Activated CD8-positive, alpha-beta T cell treated with anti-CD3 and anti-CD28 coated beads, Interleukin-2, amount 10 ng/mL, durations not matched to agents 7 days and 5 days (primary cell): ENCODE results near the gene NMNAT2. TPM values are rescaled to one million over a fixed set of nuclear protein-coding genes. Genes with fewer than 3 reads are reported as not detected.

ENCODE experiments used
- ATAC-seq: fragments of 150-1000 bp; cut with Tn5 transposase; one replicate; pipeline ENCODE4 v1.10.0; 2021; ENCODE audit warnings: moderate library complexity
- CTCF ChIA-PET: fragments of 350-600 bp; sonication (Branson Sonifier 250); formaldehyde crosslinking; loops from one replicate; lab custom pipeline; 2021; ENCODE audit warnings: antibody characterized with exemption; lab: Charles Lee
- POLR2A ChIA-PET: fragments of 350-600 bp; sonication (Branson Sonifier 250); formaldehyde crosslinking; loops from one replicate; lab custom pipeline; 2021; ENCODE audit warnings: antibody characterized with exemption; lab: Charles Lee
- DNase-seq: peaks from one replicate; pipeline ENCODE4 v3.0.0-alpha.2; 2020
- H3K27ac Mint-ChIP-seq: one replicate; pipeline ENCODE4 v1.8.0; 2021; ENCODE audit warnings: mild to moderate bottlenecking, mixed read lengths
- H3K27me3 Mint-ChIP-seq: one replicate; pipeline ENCODE4 v1.8.0; 2021; ENCODE audit warnings: low read depth, mixed read lengths
- H3K36me3 Mint-ChIP-seq: one replicate; pipeline ENCODE4 v1.8.0; 2021; ENCODE audit warnings: low read depth, mixed read lengths
- H3K4me1 Mint-ChIP-seq: one replicate; pipeline ENCODE4 v1.8.0; 2021; ENCODE audit warnings: low read depth, mixed read lengths
- H3K4me3 Mint-ChIP-seq: one replicate; pipeline ENCODE4 v1.8.0; 2021; ENCODE audit warnings: mild to moderate bottlenecking, mixed read lengths
- H3K9me3 Mint-ChIP-seq: one replicate; pipeline ENCODE4 v1.8.0; 2022; ENCODE audit warnings: mixed read lengths; ENCODE audit not compliant: insufficient read depth
- total RNA-seq, 2 experiments: library from RNA; stranded (reverse); gene quantifications; one replicate each; pipeline ENCODE4 v1.2.3, GENCODE V29; 2021

NMNAT2 gene
- total RNA-seq, 2 experiments from 2014 or later, result not detected

GRCh38 chr1:183385340-183386144, 32.6 kb downstream of the NMNAT2 start:
- no peak overlapping the region for H3K27ac Mint-ChIP-seq
- DNase-seq (no peak), ATAC-seq (no peak)
- H3K4me3 Mint-ChIP-seq, result no peak overlapping the region
- no peaks in the 10 kb centered on the region for H3K36me3 Mint-ChIP-seq
- ChIA-PET CTCF (no interaction called here), POLR2A (no interaction called here)
- H3K4me1 Mint-ChIP-seq, result no peaks in the 10 kb centered on the region
- H3K27me3 Mint-ChIP-seq, result peaks cover 27% of the 10 kb centered on the region
- no peaks in the 10 kb centered on the region for H3K9me3 Mint-ChIP-seq

- ChIA-PET POLR2A (no interaction called here), CTCF (no interaction called here)
- Mint-ChIP-seq H3K9me3 (no peaks in the 10 kb centered on the region), H3K27me3 (peaks cover 17% of the 10 kb centered on the region), H3K4me1 (no peaks in the 10 kb centered on the region), H3K36me3 (no peaks in the 10 kb centered on the region), H3K4me3 (no peak overlapping the region), H3K27ac (no peak overlapping the region)
- DNase-seq (no peak), ATAC-seq (no peak)
Observed at GRCh38 chr1:183379951-183380350, 38.2 kb downstream of the NMNAT2 start.

DNA sequence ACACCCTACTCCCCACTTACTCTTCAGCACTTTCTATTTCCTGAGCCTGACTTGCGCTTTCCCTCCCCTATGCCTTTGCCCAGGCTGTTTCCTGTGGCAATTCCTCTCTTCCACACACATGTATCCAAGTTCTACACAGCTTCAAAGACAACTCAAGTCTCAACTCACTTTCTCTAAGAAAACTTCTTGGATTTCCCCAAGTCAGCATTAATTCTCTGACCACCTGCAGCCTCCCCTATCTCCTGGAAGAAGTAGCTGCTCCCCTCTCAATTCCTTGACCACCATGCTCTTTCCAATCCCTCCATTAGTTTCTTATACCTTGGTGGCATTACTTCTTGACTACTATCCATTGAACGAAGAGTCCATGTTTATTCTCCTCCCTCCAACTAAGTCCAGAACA, 42.8 kb downstream of the NMNAT2 start:
- ATAC-seq, result no peak
- no peaks in the 10 kb centered on the region for H3K4me1 Mint-ChIP-seq
- CTCF ChIA-PET, result no interaction called here
- no peak for DNase-seq
- peaks cover 8% of the 10 kb centered on the region for H3K27me3 Mint-ChIP-seq
- no peak overlapping the region for H3K4me3 Mint-ChIP-seq
- no peaks in the 10 kb centered on the region for H3K9me3 Mint-ChIP-seq
- no peaks in the 10 kb centered on the region for H3K36me3 Mint-ChIP-seq
- POLR2A ChIA-PET, result no interaction called here
- no peak overlapping the region for H3K27ac Mint-ChIP-seq

- Mint-ChIP-seq H3K27me3 (peaks cover 7% of the 10 kb centered on the region), H3K4me3 (no peak overlapping the region), H3K4me1 (no peaks in the 10 kb centered on the region), H3K9me3 (no peaks in the 10 kb centered on the region), H3K27ac (no peak overlapping the region), H3K36me3 (no peaks in the 10 kb centered on the region)
- ATAC-seq (no peak), DNase-seq (no peak)
- CTCF ChIA-PET, result no interaction called here
- POLR2A ChIA-PET, result no interaction called here
Observed at GRCh38 chr1:183374825-183375224, 43.4 kb downstream of the NMNAT2 start.

DNA sequence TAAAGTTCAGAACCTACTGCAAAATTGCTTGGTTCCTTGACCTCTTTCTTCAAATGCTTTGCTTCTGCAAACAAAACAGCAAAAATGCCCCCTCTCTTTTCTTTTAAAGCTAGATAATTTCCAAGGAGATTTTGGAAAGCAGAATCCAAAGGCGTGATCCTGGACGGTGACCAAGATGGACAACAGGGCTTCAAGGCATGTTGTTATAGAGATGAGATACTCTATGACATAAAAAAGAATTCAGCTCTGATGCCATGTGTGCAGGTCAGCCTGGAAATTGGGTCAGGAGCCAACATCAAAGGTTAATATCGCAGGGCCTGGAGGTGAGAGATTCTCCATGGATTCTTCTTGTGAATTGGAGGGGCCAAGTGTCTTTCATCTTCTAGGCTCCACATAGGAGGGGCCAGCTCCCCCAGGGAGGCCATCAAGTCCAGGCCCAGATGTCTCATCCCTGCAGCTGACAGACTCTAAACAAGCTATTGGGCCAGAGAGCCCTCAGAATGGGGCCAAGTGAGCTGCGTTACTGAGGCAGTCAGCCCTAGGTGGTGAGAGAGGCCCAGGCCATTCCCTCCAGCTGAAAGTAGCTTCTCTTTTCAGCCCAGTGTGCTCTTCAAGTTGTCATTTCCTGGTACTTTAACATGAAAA, 45.5 kb downstream of the NMNAT2 start:
- Mint-ChIP-seq H3K9me3 (no peaks in the 10 kb centered on the region), H3K27me3 (peaks cover 7% of the 10 kb centered on the region), H3K4me3 (no peak overlapping the region), H3K4me1 (no peaks in the 10 kb centered on the region), H3K36me3 (no peaks in the 10 kb centered on the region), H3K27ac (no peak overlapping the region)
- ATAC-seq (no peak), DNase-seq (no peak)
- ChIA-PET CTCF (no interaction called here), POLR2A (no interaction called here)

DNA sequence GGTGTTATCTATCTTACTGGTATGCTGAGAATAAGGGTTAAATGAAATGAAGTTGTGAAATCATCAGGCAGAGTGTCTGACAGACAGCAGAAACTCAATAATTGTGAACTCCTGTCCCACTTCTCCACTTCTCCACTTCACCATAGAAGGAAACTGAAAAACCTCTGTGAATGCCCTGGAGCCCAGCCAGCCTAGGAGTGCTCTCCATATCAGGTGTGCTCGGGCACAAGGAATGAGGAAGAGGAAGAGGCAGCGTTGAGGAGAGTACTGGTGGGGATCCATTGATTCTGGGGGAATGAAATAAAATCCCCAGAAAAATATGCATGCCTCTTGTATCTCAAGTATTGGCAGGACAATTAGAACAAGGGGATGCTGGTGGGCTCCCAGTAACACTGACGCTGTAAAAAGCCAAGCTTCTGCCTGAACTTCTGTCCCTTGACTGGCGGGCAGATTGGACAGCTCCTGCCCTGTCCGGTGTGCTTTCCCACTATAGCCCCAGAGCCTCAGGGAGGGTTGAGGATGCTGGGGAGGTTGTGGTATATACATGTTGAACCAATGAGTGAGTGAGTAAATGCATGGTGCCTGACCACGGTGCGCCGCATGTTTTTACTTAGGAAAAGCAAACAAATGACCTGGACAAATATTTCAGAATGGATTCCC, 47.7 kb downstream of the NMNAT2 start:
- POLR2A ChIA-PET, result no interaction called here
- H3K27ac Mint-ChIP-seq, result no peak overlapping the region

DNA sequence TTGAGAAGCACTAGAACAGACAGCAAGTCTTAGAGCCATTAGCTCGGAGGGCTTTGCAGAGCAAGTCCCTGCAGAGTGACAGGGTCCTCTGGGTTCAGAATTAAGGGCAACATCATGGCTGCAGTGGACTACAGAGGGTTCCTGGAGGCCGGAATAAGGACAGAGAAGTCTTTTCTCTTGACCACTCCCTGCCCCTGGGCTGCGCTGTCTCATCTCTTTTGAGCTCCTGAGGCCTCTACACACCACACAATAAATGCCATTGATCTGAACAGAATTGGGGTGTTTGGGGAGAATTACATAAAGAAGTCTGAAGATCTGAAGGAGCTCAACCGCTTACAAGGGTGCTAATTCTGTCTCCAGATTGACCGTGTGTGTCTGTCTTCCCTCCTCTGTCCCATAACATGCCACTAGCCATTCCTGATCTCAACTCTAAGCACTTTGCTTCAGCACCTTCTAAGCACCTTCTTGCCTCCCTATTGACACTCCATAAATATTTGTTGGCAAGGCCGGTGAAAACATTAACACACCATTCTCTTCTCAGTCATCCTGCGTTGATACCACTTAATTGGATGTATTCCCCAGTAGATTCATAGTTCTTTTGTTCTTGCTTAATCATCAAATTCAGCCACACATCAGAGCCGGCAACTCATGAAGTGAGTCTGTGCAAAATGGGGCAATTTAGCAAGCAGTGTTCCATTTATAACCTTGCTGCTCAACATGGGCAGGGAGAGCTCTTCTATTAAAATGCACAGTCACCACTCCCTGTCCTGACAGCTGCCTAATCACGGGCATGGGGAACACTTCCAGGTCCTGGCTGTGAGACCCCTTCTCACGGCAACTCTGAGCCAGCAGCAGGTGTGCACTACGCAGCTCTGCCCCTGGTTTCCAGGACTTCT, 49.7 kb downstream of the NMNAT2 start:
- H3K27ac Mint-ChIP-seq, result no peak overlapping the region
- no peaks in the 10 kb centered on the region for H3K9me3 Mint-ChIP-seq
- no peaks in the 10 kb centered on the region for H3K4me1 Mint-ChIP-seq
- no peak overlapping the region for H3K4me3 Mint-ChIP-seq
- H3K36me3 Mint-ChIP-seq, result no peaks in the 10 kb centered on the region
- ChIA-PET CTCF (no interaction called here), POLR2A (no interaction called here)
- H3K27me3 Mint-ChIP-seq, result peaks cover 5% of the 10 kb centered on the region
- DNase-seq (no peak), ATAC-seq (no peak)

More for the DNA sequence above, 47.7 kb downstream of the NMNAT2 start:
- ATAC-seq (no peak), DNase-seq (no peak)
- no peaks in the 10 kb centered on the region for H3K9me3 Mint-ChIP-seq
- no peaks in the 10 kb centered on the region for H3K36me3 Mint-ChIP-seq
- no peak overlapping the region for H3K4me3 Mint-ChIP-seq
- no peaks in the 10 kb centered on the region for H3K4me1 Mint-ChIP-seq
- CTCF ChIA-PET, result no interaction called here
- peaks cover 2% of the 10 kb centered on the region for H3K27me3 Mint-ChIP-seq

DNA sequence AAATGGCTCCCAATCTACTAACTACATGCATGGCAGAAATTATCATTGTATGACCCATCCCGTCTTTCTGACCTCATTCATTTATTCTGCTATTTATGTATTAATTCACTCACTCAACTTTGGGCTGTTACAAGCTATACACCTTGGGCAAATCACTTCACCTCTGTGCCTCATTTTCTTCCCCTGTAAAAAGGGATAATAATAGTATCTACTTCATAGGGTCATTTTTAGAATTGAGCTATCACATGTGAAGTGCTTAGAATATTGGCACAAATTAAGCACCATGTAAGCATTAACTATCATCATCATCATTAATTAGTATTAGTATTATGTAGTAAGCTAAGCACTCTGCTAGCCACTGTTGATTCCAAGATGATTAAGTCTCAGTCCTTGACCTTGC, 52.1 kb downstream of the NMNAT2 start:
- DNase-seq, result no peak
- no peak for ATAC-seq
- Mint-ChIP-seq H3K27ac (no peak overlapping the region), H3K36me3 (no peaks in the 10 kb centered on the region), H3K4me3 (no peak overlapping the region), H3K9me3 (no peaks in the 10 kb centered on the region), H3K27me3 (peaks cover 12% of the 10 kb centered on the region), H3K4me1 (no peaks in the 10 kb centered on the region)
- ChIA-PET CTCF (no interaction called here), POLR2A (no interaction called here)

- Mint-ChIP-seq H3K27ac (no peak overlapping the region), H3K4me3 (no peak overlapping the region), H3K9me3 (no peaks in the 10 kb centered on the region), H3K4me1 (no peaks in the 10 kb centered on the region), H3K27me3 (peaks cover 12% of the 10 kb centered on the region), H3K36me3 (no peaks in the 10 kb centered on the region)
- ATAC-seq, result no peak
- ChIA-PET CTCF (no interaction called here), POLR2A (no interaction called here)
- no peak for DNase-seq
Observed at GRCh38 chr1:183365676-183366075, 52.5 kb downstream of the NMNAT2 start.

GRCh38 chr1:183365093-183365492, 53.1 kb downstream of the NMNAT2 start:
- CTCF ChIA-PET, result no interaction called here
- Mint-ChIP-seq H3K9me3 (no peaks in the 10 kb centered on the region), H3K27me3 (peaks cover 12% of the 10 kb centered on the region), H3K27ac (no peak overlapping the region), H3K36me3 (no peaks in the 10 kb centered on the region), H3K4me3 (no peak overlapping the region), H3K4me1 (no peaks in the 10 kb centered on the region)
- POLR2A ChIA-PET, result no interaction called here
- no peak for ATAC-seq
- no peak for DNase-seq

DNA sequence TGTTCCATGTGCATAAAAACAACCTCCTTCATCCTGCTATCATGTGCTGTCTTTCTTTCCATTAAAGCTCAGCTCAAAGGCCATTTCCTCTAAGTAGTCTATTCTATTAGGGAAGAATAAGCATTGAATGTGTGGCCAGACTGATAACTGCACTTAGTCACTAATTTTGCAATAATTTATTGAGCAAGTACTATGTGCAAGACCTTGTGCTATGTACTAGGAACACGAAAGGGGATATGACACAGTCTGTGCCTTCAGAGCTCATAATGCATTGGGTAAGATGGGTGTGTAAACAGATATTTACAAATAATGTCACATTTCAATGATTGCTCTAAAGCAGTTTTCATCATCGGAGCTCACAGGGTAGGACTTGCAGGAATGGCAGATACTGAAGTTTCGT, 54.2 kb downstream of the NMNAT2 start:
- ATAC-seq, result no peak
- Mint-ChIP-seq H3K9me3 (no peaks in the 10 kb centered on the region), H3K36me3 (no peaks in the 10 kb centered on the region), H3K27me3 (peaks cover 10% of the 10 kb centered on the region), H3K4me3 (no peak overlapping the region), H3K27ac (no peak overlapping the region), H3K4me1 (no peaks in the 10 kb centered on the region)
- DNase-seq, result no peak
- ChIA-PET CTCF (no interaction called here), POLR2A (no interaction called here)
